A549 (cell line): ENCODE measurements around the gene OPA3. TPM values are rescaled to one million over a fixed set of nuclear protein-coding genes. Genes with fewer than 3 reads are reported as not detected.
A peak's percentile ranks its signal among the peaks of the same experiment; 100 is the strongest.

Experiments
- ATAC-seq, 2 experiments: fragments of 200-7000 bp in 1 of 2; fragments of >200 bp in 1 of 2; cut with Nextera tagmentation in 1 of 2; cut with Tn5 transposase in 1 of 2; 3 replicates each; pipeline versions ENCODE4 v1.8.0 to v1.9.1; 2018 to 2020; ENCODE audit warnings: mild to moderate bottlenecking in 1 of 2, moderate library complexity in 1 of 2
- CTCF ChIA-PET: fragments of 300-600 bp; sonication (Branson Sonifier 250); formaldehyde crosslinking; extraction: SDS; loops from one replicate; lab custom pipeline; 2021; ENCODE audit warnings: antibody characterized with exemption, inconsistent platforms; lab: Yijun Ruan, JAX
- POLR2A ChIA-PET: fragments of 350-600 bp; formaldehyde crosslinking; extraction: SDS; loops from one replicate; lab custom pipeline; 2021; ENCODE audit warnings: antibody characterized with exemption, inconsistent platforms; lab: Yijun Ruan, JAX
- DNase-seq, 2 experiments: peaks; one replicate each; pipeline versions ENCODE4 v3.0.0 to v3.0.0-alpha.2; 2011 to 2016; ENCODE audit warnings: low read depth in 1 of 2, low spot score in 1 of 2
- FAIRE-seq: peaks from 2 replicates; lab custom pipeline; 2011; peaks lifted over from hg19 to GRCh38; lab: Jason Lieb, UNC
- H3K27ac ChIP-seq, 2 experiments: fragments of >200 bp; sonication (Bioruptor Twin); formaldehyde crosslinking; 3 replicates each; pipeline ENCODE4 v1.5.1; 2016 to 2017
- H3K4me1 ChIP-seq: fragments of >200 bp; sonication (Bioruptor Twin); formaldehyde crosslinking; 3 replicates; pipeline ENCODE4 v1.6.1; 2016
- H3K4me2 ChIP-seq: fragments of >200 bp; sonication (Bioruptor Twin); formaldehyde crosslinking; 3 replicates; pipeline ENCODE4 v1.6.1; 2016
- H3K4me3 ChIP-seq: fragments of >200 bp; sonication (Bioruptor Twin); formaldehyde crosslinking; 3 replicates; pipeline ENCODE4 v1.5.1; 2016
- H3K9me3 ChIP-seq: fragments of >200 bp; sonication (Bioruptor Twin); formaldehyde crosslinking; 3 replicates; pipeline ENCODE4 v1.6.1; 2016
- CBX2 ChIP-seq: fragments of 200-600 bp; sonication (generic); IDR thresholded peaks from 2 replicates; pipeline ENCODE4 v1.6.1; 2016; ENCODE audit warnings: low read depth, mild to moderate bottlenecking, borderline replicate concordance
- CEBPB ChIP-seq, 2 experiments: fragments of >200 bp in 1 of 2; sonication (Bioruptor Twin) in 1 of 2; formaldehyde crosslinking in 1 of 2; IDR thresholded peaks; 2 replicates each; pipeline ENCODE4 v1.6.1; 2012 to 2016
- EHMT2 ChIP-seq: fragments of 200-600 bp; sonication (generic); IDR thresholded peaks from 2 replicates; pipeline ENCODE4 v1.6.1; 2016; ENCODE audit warnings: antibody characterized with exemption, low read depth, mild to moderate bottlenecking, moderate library complexity
- EP300 ChIP-seq, 2 experiments: fragments of >200 bp; sonication (Bioruptor Twin); formaldehyde crosslinking; IDR thresholded peaks; 2 replicates in 1 of 2; 3 replicates in 1 of 2; pipeline ENCODE4 v1.6.1; 2016 to 2017
- GATA3 ChIP-seq: IDR thresholded peaks from 2 replicates; pipeline ENCODE4 v1.6.1; 2012; ENCODE audit warnings: borderline replicate concordance
- HOXB13 ChIP-seq: fragments of 250-450 bp; sonication (Bioruptor Pico); IDR thresholded peaks from 2 replicates; pipeline ENCODE4 v1.5.0; 2020; ENCODE audit warnings: low read depth, mild to moderate bottlenecking, moderate library complexity
- HOXB5 ChIP-seq: fragments of 250-450 bp; sonication (Bioruptor Pico); IDR thresholded peaks from 2 replicates; pipeline ENCODE4 v1.5.0; 2020; ENCODE audit warnings: mild to moderate bottlenecking, moderate library complexity
- JUNB ChIP-seq: fragments of >200 bp; sonication (Bioruptor Twin); formaldehyde crosslinking; IDR thresholded peaks from 2 replicates; pipeline ENCODE4 v1.6.1; 2016
- KDM1A ChIP-seq: fragments of 200-600 bp; sonication (generic); IDR thresholded peaks from 2 replicates; pipeline ENCODE4 v1.6.1; 2016; ENCODE audit warnings: low read depth, mild to moderate bottlenecking
- MAFK ChIP-seq: fragments of 450-650 bp; IDR thresholded peaks from 2 replicates; pipeline ENCODE4 v1.6.1; 2014; ENCODE audit not compliant: partially characterized antibody
- NPAS2 ChIP-seq: fragments of 250-450 bp; sonication (Bioruptor Pico); IDR thresholded peaks from 2 replicates; pipeline ENCODE4 v1.8.0; 2022; ENCODE audit warnings: mild to moderate bottlenecking, moderate library complexity, borderline replicate concordance
- NR3C1 ChIP-seq: fragments of >200 bp; sonication (Bioruptor Twin); formaldehyde crosslinking; IDR thresholded peaks from 3 replicates; pipeline ENCODE4 v1.6.1; 2017
- RCOR1 ChIP-seq: fragments of 150-350 bp; IDR thresholded peaks from 2 replicates; pipeline ENCODE4 v1.6.1; 2014; ENCODE audit warnings: antibody characterized with exemption, low read length, low read depth
- SMC3 ChIP-seq: fragments of >200 bp; sonication (Bioruptor Twin); formaldehyde crosslinking; IDR thresholded peaks from 3 replicates; pipeline ENCODE4 v1.6.1; 2018; ENCODE audit warnings: inconsistent platforms
- ZFP36 ChIP-seq: fragments of 450-650 bp; IDR thresholded peaks from 2 replicates; pipeline ENCODE4 v1.6.1; 2014; ENCODE audit warnings: borderline replicate concordance; ENCODE audit not compliant: partially characterized antibody
- ZSCAN20 ChIP-seq: fragments of 250-450 bp; sonication (Bioruptor Pico); IDR thresholded peaks from 2 replicates; pipeline ENCODE4 v1.8.0; 2022; ENCODE audit warnings: mild to moderate bottlenecking, moderate library complexity
- WGBS: methylation state at CpG from one replicate; pipeline ENCODE4 v1.1.6; 2017; ENCODE audit errors: missing lambda C conversion rate; 5-methylcytosine and 5-hydroxymethylcytosine counted together
- polyA plus RNA-seq, 4 experiments: library from polyadenylated mRNA; depleted of rRNA in 3 of 4; stranded (reverse); fragments of >200 nt; fragmentation: RNase III in 1 of 4; extraction: RNeasy Plus Mini Kit Qiagen cat#74134 plus additional on column Dnase treatment in 1 of 4; gene quantifications; 2 replicates in 3 of 4; 3 replicates in 1 of 4; pipeline ENCODE4 v1.2.3, GENCODE V29; 2011 to 2017
- TF ChIP-seq, protein P1 (sequence below): fragments of 250-450 bp; sonication (Bioruptor Pico); IDR thresholded peaks from 2 replicates; pipeline ENCODE4 v1.5.0; 2021; ENCODE audit warnings: mild to moderate bottlenecking, moderate library complexity, borderline replicate concordance
- TF ChIP-seq, protein P2 (sequence below): fragments of 200-600 bp; sonication (generic); IDR thresholded peaks from 2 replicates; pipeline ENCODE4 v1.6.1; 2016; ENCODE audit warnings: antibody characterized with exemption, mild to moderate bottlenecking, moderate library complexity
- TF ChIP-seq, protein P3 (sequence below): IDR thresholded peaks from 2 replicates; pipeline ENCODE4 v1.6.1; 2012

Gene OPA3
- polyA plus RNA-seq, 2 of the 4 experiments (the other 2 are of a cell fraction): 15.6 to 21.8 TPM

DNA sequence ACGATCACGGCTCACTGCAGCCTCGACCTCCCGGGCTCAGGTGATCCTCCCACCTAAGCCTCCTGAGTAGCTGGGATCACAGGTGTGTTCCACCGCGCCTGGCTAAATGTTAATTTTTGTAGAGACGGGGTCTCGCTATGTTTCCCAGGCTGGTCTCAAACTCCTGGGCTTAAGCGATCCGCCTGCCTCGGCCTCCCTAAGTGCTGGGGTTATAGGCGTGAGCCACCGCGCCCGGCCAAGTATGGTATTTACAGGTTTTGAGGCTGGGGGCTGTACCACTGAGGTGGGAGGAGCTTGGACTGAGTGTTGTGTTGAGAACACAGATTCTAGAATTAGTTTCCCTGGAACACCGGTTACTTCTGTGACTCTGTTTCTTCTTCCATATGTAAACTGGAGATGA lies 86.8 kb downstream of the OPA3 start:
- Histone ChIP-seq H3K9me3 (no peaks in the 10 kb centered on the region), H3K4me3 (no peak overlapping the region; the same call in 2 of the 3 replicates), H3K4me1 (peaks cover 17% of the 10 kb centered on the region), H3K4me2 (peak overlapping the region; percentile 99; the same call in 2 of the 3 replicates), H3K27ac (no peak overlapping the region)
- DNase-seq: no peak
- FAIRE-seq: no peak
- ChIA-PET POLR2A (interaction anchor here (0.5 to 1.1 kb wide), 4 partner anchors 8 to 95 kb away, joined by 3 to 4 read pairs (median 3); no protein-coding TSS in a partner anchor), CTCF (interaction anchor here (0.6 to 17.6 kb wide), 8 partner anchors 8 to 156 kb away, joined by 3 to 418 read pairs (median 37); partner anchors contain the start of gene ERCC1)
- WGBS: 92% methylated on average over 16 of the region's 16 CpGs
- TF ChIP-seq GATA3 (no peak), KDM1A (no peak), NPAS2 (no peak), CEBPB (IDR thresholded peaks at IDR 0.05) (no peak), SMC3 (no peak), NR3C1 (no peak), EP300 (IDR thresholded peaks at IDR 0.05) (no peak), MAFK (no peak), JUNB (no peak), HOXB13 (CRISPR knock-in tag) (no peak), EHMT2 (no peak), CBX2 (no peak), RCOR1 (no peak), ZSCAN20 (CRISPR knock-in tag) (no peak)
- TF ChIP-seq, protein P1, sequence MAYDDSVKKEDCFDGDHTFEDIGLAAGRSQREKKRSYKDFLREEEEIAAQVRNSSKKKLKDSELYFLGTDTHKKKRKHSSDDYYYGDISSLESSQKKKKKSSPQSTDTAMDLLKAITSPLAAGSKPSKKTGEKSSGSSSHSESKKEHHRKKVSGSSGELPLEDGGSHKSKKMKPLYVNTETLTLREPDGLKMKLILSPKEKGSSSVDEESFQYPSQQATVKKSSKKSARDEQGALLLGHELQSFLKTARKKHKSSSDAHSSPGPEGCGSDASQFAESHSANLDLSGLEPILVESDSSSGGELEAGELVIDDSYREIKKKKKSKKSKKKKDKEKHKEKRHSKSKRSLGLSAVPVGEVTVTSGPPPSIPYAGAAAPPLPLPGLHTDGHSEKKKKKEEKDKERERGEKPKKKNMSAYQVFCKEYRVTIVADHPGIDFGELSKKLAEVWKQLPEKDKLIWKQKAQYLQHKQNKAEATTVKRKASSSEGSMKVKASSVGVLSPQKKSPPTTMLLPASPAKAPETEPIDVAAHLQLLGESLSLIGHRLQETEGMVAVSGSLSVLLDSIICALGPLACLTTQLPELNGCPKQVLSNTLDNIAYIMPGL (CRISPR knock-in tag): no peak
- TF ChIP-seq, protein P2, sequence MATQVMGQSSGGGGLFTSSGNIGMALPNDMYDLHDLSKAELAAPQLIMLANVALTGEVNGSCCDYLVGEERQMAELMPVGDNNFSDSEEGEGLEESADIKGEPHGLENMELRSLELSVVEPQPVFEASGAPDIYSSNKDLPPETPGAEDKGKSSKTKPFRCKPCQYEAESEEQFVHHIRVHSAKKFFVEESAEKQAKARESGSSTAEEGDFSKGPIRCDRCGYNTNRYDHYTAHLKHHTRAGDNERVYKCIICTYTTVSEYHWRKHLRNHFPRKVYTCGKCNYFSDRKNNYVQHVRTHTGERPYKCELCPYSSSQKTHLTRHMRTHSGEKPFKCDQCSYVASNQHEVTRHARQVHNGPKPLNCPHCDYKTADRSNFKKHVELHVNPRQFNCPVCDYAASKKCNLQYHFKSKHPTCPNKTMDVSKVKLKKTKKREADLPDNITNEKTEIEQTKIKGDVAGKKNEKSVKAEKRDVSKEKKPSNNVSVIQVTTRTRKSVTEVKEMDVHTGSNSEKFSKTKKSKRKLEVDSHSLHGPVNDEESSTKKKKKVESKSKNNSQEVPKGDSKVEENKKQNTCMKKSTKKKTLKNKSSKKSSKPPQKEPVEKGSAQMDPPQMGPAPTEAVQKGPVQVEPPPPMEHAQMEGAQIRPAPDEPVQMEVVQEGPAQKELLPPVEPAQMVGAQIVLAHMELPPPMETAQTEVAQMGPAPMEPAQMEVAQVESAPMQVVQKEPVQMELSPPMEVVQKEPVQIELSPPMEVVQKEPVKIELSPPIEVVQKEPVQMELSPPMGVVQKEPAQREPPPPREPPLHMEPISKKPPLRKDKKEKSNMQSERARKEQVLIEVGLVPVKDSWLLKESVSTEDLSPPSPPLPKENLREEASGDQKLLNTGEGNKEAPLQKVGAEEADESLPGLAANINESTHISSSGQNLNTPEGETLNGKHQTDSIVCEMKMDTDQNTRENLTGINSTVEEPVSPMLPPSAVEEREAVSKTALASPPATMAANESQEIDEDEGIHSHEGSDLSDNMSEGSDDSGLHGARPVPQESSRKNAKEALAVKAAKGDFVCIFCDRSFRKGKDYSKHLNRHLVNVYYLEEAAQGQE: no peak
- no peak for ATAC-seq

DNA sequence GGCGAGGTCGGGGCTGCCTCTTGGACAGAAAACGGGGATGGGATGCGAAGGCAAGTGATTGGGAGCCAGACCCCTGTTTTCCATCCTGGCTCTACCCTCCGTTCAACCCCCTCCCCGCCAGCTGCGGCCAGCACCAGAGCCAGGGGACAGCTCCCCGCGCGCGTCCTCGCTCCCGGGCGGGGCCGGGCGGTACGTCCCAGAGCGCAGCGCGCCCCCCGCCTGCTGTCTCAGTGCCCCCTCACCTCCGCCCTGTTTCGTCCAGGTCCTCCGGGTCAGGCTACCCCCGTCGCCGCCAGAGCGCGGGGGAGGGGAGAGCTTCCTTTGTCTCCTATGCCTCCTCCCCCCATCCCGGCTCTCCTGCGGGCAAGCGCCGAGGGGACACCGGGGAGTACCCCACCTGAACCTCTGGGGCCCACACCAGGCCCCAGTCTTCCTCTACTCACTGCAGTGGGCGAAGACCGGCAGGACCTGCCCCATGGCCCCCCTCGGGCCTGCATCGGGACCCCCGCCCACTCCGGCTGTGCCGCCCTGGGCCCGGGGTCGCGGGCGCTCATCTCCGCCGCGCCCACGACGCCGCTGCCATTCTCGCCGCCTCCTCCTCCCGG lies 88.2 kb downstream of the OPA3 start:
- peak; percentile 22 to 46 for ATAC-seq
- no peak for FAIRE-seq
- TF ChIP-seq ZFP36 (no peak), HOXB5 (CRISPR knock-in tag) (0 out of 2 replicates have a peak, but pooled peaks have one; percentile 28), EHMT2 (peak; percentile 78; the same call in 1 of the 2 replicates)
- TF ChIP-seq, protein P3, sequence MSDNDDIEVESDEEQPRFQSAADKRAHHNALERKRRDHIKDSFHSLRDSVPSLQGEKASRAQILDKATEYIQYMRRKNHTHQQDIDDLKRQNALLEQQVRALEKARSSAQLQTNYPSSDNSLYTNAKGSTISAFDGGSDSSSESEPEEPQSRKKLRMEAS: peak; percentile 44; the same call in 1 of the 2 replicates
- TF ChIP-seq, protein P2: peak; percentile 98
- no peaks in the 10 kb centered on the region for H3K9me3 ChIP-seq
- no peak for DNase-seq
- H3K4me3 ChIP-seq: peak overlapping the region; percentile 75
- H3K4me2 ChIP-seq: peak overlapping the region; percentile 99
- ChIA-PET POLR2A (interaction anchor here (0.7 to 1.2 kb wide), 4 partner anchors 27 to 196 kb away, joined by 3 to 8 read pairs (median 4); partner anchors contain the start of genes QPCTL and SNRPD2), CTCF (interaction anchor here (0.8 to 17.6 kb wide), 15 partner anchors 8 to 196 kb away, joined by 3 to 418 read pairs (median 5); partner anchors contain the start of genes EML2, ERCC1, FOSB and QPCTL)
- 2% methylated on average over 33 of the region's 54 CpGs for WGBS
- H3K4me1 ChIP-seq: peaks cover 20% of the 10 kb centered on the region
- peak overlapping the region; percentile 61 to 83; a peak in 5 of 6 replicates for H3K27ac ChIP-seq
